Breast epithelium (tissue), 3 donors: ENCODE data around the gene CDK11B.
"Not testable (repeated sequence)": the region's sequence is repeated elsewhere in the genome, so short reads cannot be mapped to it uniquely, and the experiment has no call there.

Experiments used
- CTCF ChIP-seq, 3 donors: fragments of 450-650 bp; IDR thresholded peaks; one replicate each; pipeline ENCODE4 v1.5.1; 2016 to 2017; ENCODE audit warnings: antibody characterized with exemption in 3 of 3, mild to moderate bottlenecking in 3 of 3, moderate library complexity in 3 of 3
- POLR2A ChIP-seq: fragments of 450-650 bp; IDR thresholded peaks from one replicate; pipeline ENCODE4 v1.6.1; 2016; ENCODE audit warnings: antibody characterized with exemption, mild to moderate bottlenecking, moderate library complexity
- POLR2AphosphoS5 ChIP-seq, 3 donors: sonication (generic); formaldehyde crosslinking; IDR thresholded peaks; one replicate each; pipeline ENCODE4 v1.6.1; 2017; ENCODE audit warnings: antibody characterized with exemption in 3 of 3

DNA sequence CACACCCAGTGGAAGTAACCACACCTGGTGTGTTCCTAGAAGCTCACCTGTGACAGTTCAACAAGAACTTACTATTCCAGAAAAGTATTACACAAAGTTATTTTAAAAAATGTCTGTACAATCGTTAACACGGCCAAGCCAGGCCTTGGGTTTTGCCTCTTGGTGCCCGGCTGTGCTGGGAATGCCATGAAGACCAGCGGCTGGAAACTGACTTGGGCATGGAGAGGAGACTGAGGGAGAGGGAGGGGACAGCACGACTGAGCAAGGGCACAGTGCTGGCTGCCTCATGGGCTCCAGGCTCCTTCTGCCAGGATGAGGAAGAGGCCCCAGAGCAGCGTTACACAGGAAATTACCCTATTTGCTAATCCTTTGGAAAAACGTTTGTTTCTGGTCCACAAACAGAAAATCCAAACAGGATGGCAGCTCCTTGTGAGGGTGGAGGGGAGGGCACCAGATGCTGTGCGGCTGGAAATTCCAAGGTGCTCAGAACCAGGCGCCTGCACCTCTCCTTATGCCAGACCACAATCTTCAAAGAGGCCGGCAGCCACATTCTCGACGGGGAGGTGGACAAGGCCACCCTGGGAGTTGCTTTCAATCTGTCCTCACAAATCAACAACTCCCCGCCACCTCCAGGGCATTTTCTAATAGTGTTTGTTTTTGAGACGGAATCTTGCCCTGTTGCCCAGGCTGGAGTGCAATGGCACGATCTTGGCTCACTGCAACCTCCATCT is 4.2 kb upstream of the CDK11B start:
- TF ChIP-seq CTCF (IDR thresholded peaks at IDR 0.05); POLR2A; POLR2AphosphoS5 (IDR thresholded peaks at IDR 0.05): not testable (repeated sequence)
